ENCODE data around the gene OR2M4.
"Not testable (repeated sequence)": the region's sequence is repeated elsewhere in the genome, so short reads cannot be mapped to it uniquely, and the experiment has no call there.

Gene OR2M4

GRCh38 chr1:248231117-248231516 is at the start of gene OR2M4:
TSS of gene OR2M4 (plus strand) at chr1:248231417. CDS start at chr1:248238929, 7,512 bp downstream.
- no peaks in the 10 kb centered on the region for H3K9me3 ChIP-seq (ENCODE audit: control insufficient read depth, insufficient read depth, low read length)
- no peak within 1 kb of the TSS for H3K9ac ChIP-seq (ENCODE audit: low read depth, low read length)
- no peaks in the 10 kb centered on the region for H3K4me1 ChIP-seq (ENCODE audit: insufficient read depth, low read length)
- no peaks in the 10 kb centered on the region for H3K36me3 ChIP-seq (ENCODE audit: insufficient read depth, low read length)

GRCh38 chr1:248183996-248184395 is 47.2 kb upstream of the OR2M4 start:
- no peaks in the 10 kb centered on the region; the same call in 1 of the 2 replicates for H3K4me1 ChIP-seq (ENCODE audit: insufficient read depth, low read length)
- H3K9ac ChIP-seq (ENCODE audit: low read depth, low read length) = no peak overlapping the region
- H3K36me3 ChIP-seq (ENCODE audit: insufficient read depth, low read length) = no peaks in the 10 kb centered on the region
- no peaks in the 10 kb centered on the region for H3K9me3 ChIP-seq (ENCODE audit: control insufficient read depth, insufficient read depth, low read length)

- no peaks in the 10 kb centered on the region; the same call in 1 of the 2 replicates for H3K4me1 ChIP-seq (ENCODE audit: insufficient read depth, low read length)
- H3K9ac ChIP-seq (ENCODE audit: low read depth, low read length) = no peak overlapping the region
- H3K9me3 ChIP-seq (ENCODE audit: control insufficient read depth, insufficient read depth, low read length) = no peaks in the 10 kb centered on the region
- H3K36me3 ChIP-seq (ENCODE audit: insufficient read depth, low read length) = no peaks in the 10 kb centered on the region
Measured at GRCh38 chr1:248187363-248187762, 43.9 kb upstream of the OR2M4 start.

- no peaks in the 10 kb centered on the region; the same call in 1 of the 2 replicates for H3K4me1 ChIP-seq (ENCODE audit: insufficient read depth, low read length)
- no peaks in the 10 kb centered on the region for H3K36me3 ChIP-seq (ENCODE audit: insufficient read depth, low read length)
- H3K9ac ChIP-seq (ENCODE audit: low read depth, low read length) = peak overlapping the region; percentile 33; the same call in 1 of the 2 replicates
- H3K9me3 ChIP-seq (ENCODE audit: control insufficient read depth, insufficient read depth, low read length) = no peaks in the 10 kb centered on the region
Measured at GRCh38 chr1:248189026-248189425, 42.2 kb upstream of the OR2M4 start.

GRCh38 chr1:248194117-248194516 is 37.1 kb upstream of the OR2M4 start:
- Histone ChIP-seq H3K36me3 (ENCODE audit: insufficient read depth, low read length) (no peaks in the 10 kb centered on the region), H3K9me3 (ENCODE audit: control insufficient read depth, insufficient read depth, low read length) (no peaks in the 10 kb centered on the region), H3K9ac (ENCODE audit: low read depth, low read length) (no peak overlapping the region), H3K4me1 (ENCODE audit: insufficient read depth, low read length) (no peaks in the 10 kb centered on the region; the same call in 1 of the 2 replicates)

GRCh38 chr1:248196965-248197364 is 34.3 kb upstream of the OR2M4 start, which contains the start of gene OR2M3:
TSS of gene OR2M3 (plus strand) at chr1:248197265. CDS start at chr1:248203068, 5,803 bp downstream.
- no peaks in the 10 kb centered on the region for H3K36me3 ChIP-seq (ENCODE audit: insufficient read depth, low read length)
- no peaks in the 10 kb centered on the region for H3K9me3 ChIP-seq (ENCODE audit: control insufficient read depth, insufficient read depth, low read length)
- no peaks in the 10 kb centered on the region for H3K4me1 ChIP-seq (ENCODE audit: insufficient read depth, low read length)
- no peak within 1 kb of the TSS for H3K9ac ChIP-seq (ENCODE audit: low read depth, low read length)

GRCh38 chr1:248215880-248216279 is 15.3 kb upstream of the OR2M4 start:
- H3K9ac ChIP-seq (ENCODE audit: low read depth, low read length) = no peak overlapping the region
- no peaks in the 10 kb centered on the region for H3K36me3 ChIP-seq (ENCODE audit: insufficient read depth, low read length)
- no peaks in the 10 kb centered on the region for H3K4me1 ChIP-seq (ENCODE audit: insufficient read depth, low read length)
- no peaks in the 10 kb centered on the region for H3K9me3 ChIP-seq (ENCODE audit: control insufficient read depth, insufficient read depth, low read length)

- Histone ChIP-seq H3K9me3 (ENCODE audit: control insufficient read depth, insufficient read depth, low read length) (no peaks in the 10 kb centered on the region), H3K4me1 (ENCODE audit: insufficient read depth, low read length) (no peaks in the 10 kb centered on the region), H3K9ac (ENCODE audit: low read depth, low read length) (no peak overlapping the region), H3K36me3 (ENCODE audit: insufficient read depth, low read length) (no peaks in the 10 kb centered on the region)
Measured at GRCh38 chr1:248225537-248225936, 5.7 kb upstream of the OR2M4 start.

GRCh38 chr1:248229360-248229908 is 1.8 kb upstream of the OR2M4 start:
- no peaks in the 10 kb centered on the region for H3K36me3 ChIP-seq (ENCODE audit: insufficient read depth, low read length)
- H3K9ac ChIP-seq (ENCODE audit: low read depth, low read length) = no peak overlapping the region
- no peaks in the 10 kb centered on the region for H3K9me3 ChIP-seq (ENCODE audit: control insufficient read depth, insufficient read depth, low read length)

GRCh38 chr1:248239478-248239877 is 8.3 kb downstream of the OR2M4 start:
- no peaks in the 10 kb centered on the region for H3K36me3 ChIP-seq (ENCODE audit: insufficient read depth, low read length)
- no peaks in the 10 kb centered on the region for H3K9me3 ChIP-seq (ENCODE audit: control insufficient read depth, insufficient read depth, low read length)
- H3K9ac ChIP-seq (ENCODE audit: low read depth, low read length) = no peak overlapping the region

More at GRCh38 chr1:248229360-248229908, 1.8 kb upstream of the OR2M4 start:
- no peaks in the 10 kb centered on the region for H3K4me1 ChIP-seq (ENCODE audit: insufficient read depth, low read length)

GRCh38 chr1:248243204-248243603 is 12.0 kb downstream of the OR2M4 start:
- H3K4me1 ChIP-seq (ENCODE audit: insufficient read depth, low read length) = no peaks in the 10 kb centered on the region
- no peaks in the 10 kb centered on the region for H3K36me3 ChIP-seq (ENCODE audit: insufficient read depth, low read length)
- no peaks in the 10 kb centered on the region for H3K9me3 ChIP-seq (ENCODE audit: control insufficient read depth, insufficient read depth, low read length)
- H3K9ac ChIP-seq (ENCODE audit: low read depth, low read length) = no peak overlapping the region

More at GRCh38 chr1:248239478-248239877, 8.3 kb downstream of the OR2M4 start:
- H3K4me1 ChIP-seq (ENCODE audit: insufficient read depth, low read length) = no peaks in the 10 kb centered on the region

GRCh38 chr1:248259309-248259708 is 28.1 kb downstream of the OR2M4 start:
- not testable (repeated sequence) for H3K9ac ChIP-seq (ENCODE audit: low read depth, low read length); H3K36me3 ChIP-seq (ENCODE audit: insufficient read depth, low read length); H3K9me3 ChIP-seq (ENCODE audit: control insufficient read depth, insufficient read depth, low read length); H3K4me1 ChIP-seq (ENCODE audit: insufficient read depth, low read length)

GRCh38 chr1:248268178-248268577 is 37.0 kb downstream of the OR2M4 start:
- Histone ChIP-seq H3K36me3 (ENCODE audit: insufficient read depth, low read length) (no peaks in the 10 kb centered on the region), H3K4me1 (ENCODE audit: insufficient read depth, low read length) (no peaks in the 10 kb centered on the region), H3K9me3 (ENCODE audit: control insufficient read depth, insufficient read depth, low read length) (no peaks in the 10 kb centered on the region), H3K9ac (ENCODE audit: low read depth, low read length) (no peak overlapping the region)

- not testable (repeated sequence) for H3K36me3 ChIP-seq (ENCODE audit: insufficient read depth, low read length); H3K9ac ChIP-seq (ENCODE audit: low read depth, low read length); H3K9me3 ChIP-seq (ENCODE audit: control insufficient read depth, insufficient read depth, low read length); H3K4me1 ChIP-seq (ENCODE audit: insufficient read depth, low read length)
Measured at GRCh38 chr1:248273225-248273624, 42.0 kb downstream of the OR2M4 start.

- no peaks in the 10 kb centered on the region for H3K36me3 ChIP-seq (ENCODE audit: insufficient read depth, low read length)
- H3K9me3 ChIP-seq (ENCODE audit: control insufficient read depth, insufficient read depth, low read length) = no peaks in the 10 kb centered on the region
- no peak within 1 kb of the TSS for H3K9ac ChIP-seq (ENCODE audit: low read depth, low read length)
- H3K4me1 ChIP-seq (ENCODE audit: insufficient read depth, low read length) = no peaks in the 10 kb centered on the region
Measured at GRCh38 chr1:248277876-248278275, 46.7 kb downstream of the OR2M4 start, which contains the start of gene OR2T33. TSS of gene OR2T33 (minus strand) at chr1:248277976. CDS start at chr1:248273814, 4,162 bp downstream.

Measured in ES-I3 (cell line).